ENCODE data around the gene ITGB3BP. TPM values are rescaled to one million over a fixed set of nuclear protein-coding genes. Genes with fewer than 3 reads are reported as not detected.

ITGB3BP gene
- total and polyA plus RNA-seq, 2 of the 4 experiments (the other 2 are of a cell fraction): 8.1 to 11.9 TPM

- Histone ChIP-seq H3K4me1 (ENCODE audit: control insufficient read depth, insufficient read depth, low read length) (peaks cover 2% of the 10 kb centered on the region), H3K27ac (ENCODE audit: insufficient read depth, low read length) (no peak overlapping the region), H2BK15ac (ENCODE audit: low read depth, low read length) (no peak overlapping the region), H3K9me1 (ENCODE audit: insufficient read depth, low read length) (peaks cover 3% of the 10 kb centered on the region; the same call in 1 of the 2 replicates), H3K14ac (replicated peaks; ENCODE audit: low read depth, low read length) (no peak overlapping the region), H3K36me3 (ENCODE audit: control insufficient read depth, insufficient read depth, low read length) (no peaks in the 10 kb centered on the region), H2BK120ac (ENCODE audit: low read depth, low read length) (no peak overlapping the region), H4K5ac (ENCODE audit: low read depth, low read length) (no peak overlapping the region), H3K56ac (ENCODE audit: extremely low read depth, insufficient read depth, low read length) (no peak overlapping the region), H4K20me1 (ENCODE audit: insufficient read depth, low read length) (no peaks in the 10 kb centered on the region), H3K23ac (ENCODE audit: low read depth, low read length) (no peak overlapping the region), H3K9ac (ENCODE audit: low read depth, low read length) (no peak overlapping the region), H3K18ac (ENCODE audit: low read depth, low read length) (no peak overlapping the region), H3K4ac (ENCODE audit: low read depth, low read length) (no peak overlapping the region), H2AK9ac (replicated peaks; ENCODE audit: low read depth, low read length, poor library complexity) (no peak overlapping the region), H4K8ac (ENCODE audit: low read depth in 2 of 2, low read length in 2 of 2) (no peak overlapping the region), H3K4me2 (ENCODE audit: low read depth, low read length) (no peak overlapping the region), H2AFZ (replicated peaks; ENCODE audit: low read length, poor library complexity) (no peak overlapping the region), H4K91ac (ENCODE audit: insufficient read depth, low read depth, low read length) (no peak overlapping the region), H2BK20ac (ENCODE audit: low read depth, low read length) (0 out of 2 replicates have a peak overlapping the region, but pooled peaks have one; percentile 17), H3K79me1 (ENCODE audit: low read depth in 1 of 2, low read length in 2 of 2) (no peaks in the 10 kb centered on the region), H2BK5ac (ENCODE audit: low read depth, low read length, poor library complexity, severe bottlenecking) (no peak overlapping the region), H3K4me3 (ENCODE audit: insufficient read depth, low read depth, low read length) (no peak overlapping the region), H3K9me3 (ENCODE audit: control insufficient read depth, insufficient read depth, low read length) (no peaks in the 10 kb centered on the region), H3K27me3 (ENCODE audit: control insufficient read depth, insufficient read depth, low read length) (no peaks in the 10 kb centered on the region), H2AK5ac (ENCODE audit: low read depth, low read length) (no peak overlapping the region)
- intact Hi-C loops (cut with micrococcal nuclease) (no loop called here), dilution Hi-C loops (cut with HindIII; ENCODE audit: low sequenced_read_pairs, unreplicated experiment) (no loop called here), in situ Hi-C loops (cut with MboI; ENCODE audit: low sequenced_read_pairs) (no loop called here)
- BruUV-seq (replicated peaks): no TSS peak
- ChIA-PET POLR2A (ENCODE audit: unreplicated experiment) (no interaction called here), CTCF (interaction anchor here (0.7 kb wide), 1 partner anchor 10 kb away, joined by 3 read pairs; no protein-coding TSS in a partner anchor)
- WGBS, 2 experiments (ENCODE audit: extremely low coverage in 2 of 2, insufficient read length in 1 of 2): no CpG with 5 or more reads among the region's 8 CpGs
- DNase-seq: peak; percentile 91
- peak; percentile 94 for ATAC-seq (ENCODE audit: low read depth)
- TF ChIP-seq, protein P1, sequence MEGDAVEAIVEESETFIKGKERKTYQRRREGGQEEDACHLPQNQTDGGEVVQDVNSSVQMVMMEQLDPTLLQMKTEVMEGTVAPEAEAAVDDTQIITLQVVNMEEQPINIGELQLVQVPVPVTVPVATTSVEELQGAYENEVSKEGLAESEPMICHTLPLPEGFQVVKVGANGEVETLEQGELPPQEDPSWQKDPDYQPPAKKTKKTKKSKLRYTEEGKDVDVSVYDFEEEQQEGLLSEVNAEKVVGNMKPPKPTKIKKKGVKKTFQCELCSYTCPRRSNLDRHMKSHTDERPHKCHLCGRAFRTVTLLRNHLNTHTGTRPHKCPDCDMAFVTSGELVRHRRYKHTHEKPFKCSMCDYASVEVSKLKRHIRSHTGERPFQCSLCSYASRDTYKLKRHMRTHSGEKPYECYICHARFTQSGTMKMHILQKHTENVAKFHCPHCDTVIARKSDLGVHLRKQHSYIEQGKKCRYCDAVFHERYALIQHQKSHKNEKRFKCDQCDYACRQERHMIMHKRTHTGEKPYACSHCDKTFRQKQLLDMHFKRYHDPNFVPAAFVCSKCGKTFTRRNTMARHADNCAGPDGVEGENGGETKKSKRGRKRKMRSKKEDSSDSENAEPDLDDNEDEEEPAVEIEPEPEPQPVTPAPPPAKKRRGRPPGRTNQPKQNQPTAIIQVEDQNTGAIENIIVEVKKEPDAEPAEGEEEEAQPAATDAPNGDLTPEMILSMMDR (conservative IDR thresholded peaks at IDR 0.05; ENCODE audit: low read depth, low read length): no peak
- no peak for TF ChIP-seq CEBPB (IDR thresholded peaks at IDR 0.05; ENCODE audit: low read depth, low read length)
- TF ChIP-seq RAD21 (IDR thresholded peaks at IDR 0.05; ENCODE audit: low read length): no peak
- TF ChIP-seq USF2 (IDR thresholded peaks at IDR 0.05; ENCODE audit: low read depth, low read length): no peak
- no peak for TF ChIP-seq RFX5 (IDR thresholded peaks at IDR 0.05; ENCODE audit: low read depth, low read length)
- TF ChIP-seq NFE2L2 (IDR thresholded peaks at IDR 0.05; ENCODE audit: low read depth, low read length): no peak
- TF ChIP-seq POLR2A (IDR thresholded peaks at IDR 0.05; ENCODE audit: low read depth, low read length): no peak
- TF ChIP-seq MAZ (IDR thresholded peaks at IDR 0.05; ENCODE audit: borderline replicate concordance, low read depth, low read length): no peak
- TF ChIP-seq, protein P2, sequence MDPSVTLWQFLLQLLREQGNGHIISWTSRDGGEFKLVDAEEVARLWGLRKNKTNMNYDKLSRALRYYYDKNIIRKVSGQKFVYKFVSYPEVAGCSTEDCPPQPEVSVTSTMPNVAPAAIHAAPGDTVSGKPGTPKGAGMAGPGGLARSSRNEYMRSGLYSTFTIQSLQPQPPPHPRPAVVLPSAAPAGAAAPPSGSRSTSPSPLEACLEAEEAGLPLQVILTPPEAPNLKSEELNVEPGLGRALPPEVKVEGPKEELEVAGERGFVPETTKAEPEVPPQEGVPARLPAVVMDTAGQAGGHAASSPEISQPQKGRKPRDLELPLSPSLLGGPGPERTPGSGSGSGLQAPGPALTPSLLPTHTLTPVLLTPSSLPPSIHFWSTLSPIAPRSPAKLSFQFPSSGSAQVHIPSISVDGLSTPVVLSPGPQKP (IDR thresholded peaks at IDR 0.05; ENCODE audit: borderline replicate concordance, low read depth, low read length): no peak
Observed at GRCh38 chr1:63487336-63488065, 35.5 kb downstream of the ITGB3BP start.
